Gastroesophageal sphincter (tissue), 4 donors: ENCODE data around the gene PHKG2. TPM values are rescaled to one million over a fixed set of nuclear protein-coding genes. Genes with fewer than 3 reads are reported as not detected.

Experiments used
- ATAC-seq: fragments of 150-250 bp; one replicate; pipeline ENCODE4 v1.9.1; 2016; ENCODE audit warnings: mild to moderate bottlenecking, moderate library complexity
- H3K27ac ChIP-seq, 4 donors: fragments of 200-600 bp; sonication (generic) in 3 of 4; 1 replicate in 3 of 4; 2 replicates in 1 of 4; pipeline ENCODE4 v1.5.1; 2016 to 2019
- H3K27me3 ChIP-seq: fragments of 200-600 bp; sonication (generic); one replicate; pipeline ENCODE4 v1.5.1; 2019
- H3K36me3 ChIP-seq, 2 donors: fragments of 200-600 bp; sonication (generic); one replicate each; pipeline ENCODE4 v1.5.1; 2019; ENCODE audit warnings: control low read depth in 1 of 2
- H3K4me1 ChIP-seq, 3 donors: fragments of 200-600 bp; sonication (generic); 1 replicate in 2 of 3; 2 replicates in 1 of 3; pipeline ENCODE4 v1.5.1; 2016 to 2019; ENCODE audit warnings: control low read depth in 2 of 3
- H3K4me3 ChIP-seq, 2 donors: fragments of 200-600 bp; sonication (generic); one replicate each; pipeline ENCODE4 v1.5.1; 2019; ENCODE audit warnings: mild to moderate bottlenecking in 1 of 2, moderate library complexity in 1 of 2
- H3K9me3 ChIP-seq, 3 donors: fragments of 200-600 bp; sonication (generic); one replicate each; pipeline ENCODE4 v1.5.1; 2017 to 2019; ENCODE audit warnings: control low read depth in 2 of 3
- EP300 ChIP-seq: sonication (generic); formaldehyde crosslinking; IDR thresholded peaks from one replicate; pipeline ENCODE4 v1.6.1; 2017; ENCODE audit warnings: antibody characterized with exemption, mild to moderate bottlenecking
- POLR2A ChIP-seq, 2 donors: fragments of 450-650 bp; IDR thresholded peaks; one replicate each; pipeline ENCODE4 v1.6.1; 2017; ENCODE audit warnings: antibody characterized with exemption in 2 of 2, mild to moderate bottlenecking in 2 of 2, moderate library complexity in 1 of 2
- POLR2AphosphoS5 ChIP-seq: sonication (generic); formaldehyde crosslinking; IDR thresholded peaks from one replicate; pipeline ENCODE4 v1.6.1; 2017; ENCODE audit warnings: antibody characterized with exemption
- WGBS, 2 donors: methylation state at CpG; one replicate each; pipeline ENCODE4 v1.1.5; 2018; ENCODE audit warnings: low coverage in 1 of 2; 5-methylcytosine and 5-hydroxymethylcytosine counted together
- total RNA-seq, 4 donors: library from RNA; depleted of rRNA; stranded (reverse); fragments of >200 nt; gene quantifications; one replicate each; pipeline ENCODE4 v1.1.0, GENCODE V29; 2016
- TF ChIP-seq, protein P1 (sequence below), 4 experiments: fragments of 200-600 bp in 2 of 4; fragments of 450-650 bp in 2 of 4; sonication (generic) in 1 of 4; IDR thresholded peaks; one replicate each; pipeline ENCODE4 v1.5.1; 2017 to 2019; ENCODE audit warnings: antibody characterized with exemption in 4 of 4, mild to moderate bottlenecking in 2 of 4, moderate library complexity in 2 of 4

PHKG2 gene
- total RNA-seq, 4 donors from 2014 or later = 19.4 to 29.0 (median 23.4) TPM

DNA sequence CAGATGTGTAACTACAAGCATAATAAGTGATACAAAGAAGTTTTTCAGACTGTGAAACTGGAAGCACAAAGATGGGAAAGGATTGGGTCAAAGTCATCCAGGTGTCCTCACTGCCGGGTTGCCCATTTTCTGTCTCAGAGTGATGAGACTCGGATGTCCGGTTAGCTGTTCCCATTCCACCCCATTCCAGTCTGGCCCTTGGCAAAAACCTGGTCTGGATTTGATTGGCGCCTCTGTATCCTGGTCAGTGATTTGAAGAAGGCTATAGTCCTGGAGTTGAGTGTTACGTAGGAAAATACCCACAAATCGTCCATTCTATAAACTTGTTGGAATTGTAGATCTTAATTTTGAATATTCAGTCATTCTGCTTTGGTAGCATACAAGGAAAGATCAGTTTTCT, 19.9 kb upstream of the PHKG2 start:
- Histone ChIP-seq H3K4me3 (no peak overlapping the region), H3K27ac (no peak overlapping the region), H3K4me1 (no peaks in the 10 kb centered on the region), H3K9me3 (no peaks in the 10 kb centered on the region), H3K27me3 (no peaks in the 10 kb centered on the region), H3K36me3 (peaks cover 0 to 95% of the 10 kb centered on the region in 2 donors)
- ATAC-seq = no peak
- WGBS, 2 donors = 68 to 92% methylated on average over 4 to 6 of the region's 6 CpGs
- TF ChIP-seq POLR2AphosphoS5 (no peak), EP300 (no peak), POLR2A (IDR thresholded peaks at IDR 0.05) (no peak)
- TF ChIP-seq, protein P1, sequence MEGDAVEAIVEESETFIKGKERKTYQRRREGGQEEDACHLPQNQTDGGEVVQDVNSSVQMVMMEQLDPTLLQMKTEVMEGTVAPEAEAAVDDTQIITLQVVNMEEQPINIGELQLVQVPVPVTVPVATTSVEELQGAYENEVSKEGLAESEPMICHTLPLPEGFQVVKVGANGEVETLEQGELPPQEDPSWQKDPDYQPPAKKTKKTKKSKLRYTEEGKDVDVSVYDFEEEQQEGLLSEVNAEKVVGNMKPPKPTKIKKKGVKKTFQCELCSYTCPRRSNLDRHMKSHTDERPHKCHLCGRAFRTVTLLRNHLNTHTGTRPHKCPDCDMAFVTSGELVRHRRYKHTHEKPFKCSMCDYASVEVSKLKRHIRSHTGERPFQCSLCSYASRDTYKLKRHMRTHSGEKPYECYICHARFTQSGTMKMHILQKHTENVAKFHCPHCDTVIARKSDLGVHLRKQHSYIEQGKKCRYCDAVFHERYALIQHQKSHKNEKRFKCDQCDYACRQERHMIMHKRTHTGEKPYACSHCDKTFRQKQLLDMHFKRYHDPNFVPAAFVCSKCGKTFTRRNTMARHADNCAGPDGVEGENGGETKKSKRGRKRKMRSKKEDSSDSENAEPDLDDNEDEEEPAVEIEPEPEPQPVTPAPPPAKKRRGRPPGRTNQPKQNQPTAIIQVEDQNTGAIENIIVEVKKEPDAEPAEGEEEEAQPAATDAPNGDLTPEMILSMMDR (IDR thresholded peaks at IDR 0.05) = no peak

GRCh38 chr16:30728899-30729672, 19.1 kb upstream of the PHKG2 start:
- H3K4me3 ChIP-seq = no peak overlapping the region
- no peaks in the 10 kb centered on the region for H3K27me3 ChIP-seq
- H3K4me1 ChIP-seq = no peaks in the 10 kb centered on the region
- peak overlapping the region in 1 of 4 donors; percentile 18 for H3K27ac ChIP-seq
- no peaks in the 10 kb centered on the region for H3K9me3 ChIP-seq
- ATAC-seq = no peak
- TF ChIP-seq POLR2AphosphoS5 (no peak), POLR2A (IDR thresholded peaks at IDR 0.05) (no peak), EP300 (no peak)
- TF ChIP-seq, protein P1 (IDR thresholded peaks at IDR 0.05) = no peak
- peaks cover 0 to 95% of the 10 kb centered on the region in 2 donors for H3K36me3 ChIP-seq
- 70 to 80% methylated on average over 12 to 13 of the region's 17 CpGs for WGBS, 2 donors

DNA sequence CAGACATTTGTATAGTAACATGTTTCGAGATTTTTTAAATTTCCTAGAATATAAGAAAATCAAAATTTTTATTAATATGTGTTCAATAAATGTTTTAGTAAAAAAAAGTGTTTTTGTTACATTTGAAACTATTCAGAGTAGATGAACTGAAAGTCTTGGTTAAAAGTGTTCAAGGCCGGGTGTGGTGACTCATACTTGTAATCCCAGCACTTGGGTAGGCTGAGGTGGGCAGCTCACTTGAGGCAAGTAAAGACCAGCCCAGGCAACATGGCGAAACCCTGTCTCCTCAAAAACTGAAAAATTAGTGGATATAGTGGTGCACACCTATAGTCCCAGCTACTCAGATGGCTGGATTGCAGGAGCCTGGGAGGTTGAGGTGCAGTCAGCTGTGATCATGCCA, 16.8 kb upstream of the PHKG2 start:
- 76 to 98% methylated on average over 3 of the region's 3 CpGs for WGBS, 2 donors
- H3K27ac ChIP-seq = no peak overlapping the region
- no peaks in the 10 kb centered on the region for H3K4me1 ChIP-seq
- H3K9me3 ChIP-seq = no peaks in the 10 kb centered on the region
- TF ChIP-seq POLR2AphosphoS5 = no peak
- no peak for TF ChIP-seq EP300
- TF ChIP-seq, protein P1 (IDR thresholded peaks at IDR 0.05) = no peak
- no peak for TF ChIP-seq POLR2A (IDR thresholded peaks at IDR 0.05)
- peaks cover 0 to 96% of the 10 kb centered on the region in 2 donors for H3K36me3 ChIP-seq
- no peaks in the 10 kb centered on the region for H3K27me3 ChIP-seq
- no peak for ATAC-seq
- no peak overlapping the region for H3K4me3 ChIP-seq

GRCh38 chr16:30736995-30737793, 11.0 kb upstream of the PHKG2 start:
- no peaks in the 10 kb centered on the region for H3K27me3 ChIP-seq
- H3K4me1 ChIP-seq = peaks cover 8 to 31% (median 8%) of the 10 kb centered on the region in 3 donors
- peaks cover 0 to 86% of the 10 kb centered on the region in 2 donors for H3K36me3 ChIP-seq
- H3K4me3 ChIP-seq = no peak overlapping the region
- 86 to 88% methylated on average over 6 to 7 of the region's 17 CpGs for WGBS, 2 donors
- no peaks in the 10 kb centered on the region for H3K9me3 ChIP-seq
- no peak for ATAC-seq
- no peak for TF ChIP-seq POLR2A (IDR thresholded peaks at IDR 0.05)
- no peak for TF ChIP-seq EP300
- TF ChIP-seq POLR2AphosphoS5 = no peak
- TF ChIP-seq, protein P1 (IDR thresholded peaks at IDR 0.05) = no peak
- H3K27ac ChIP-seq = no peak overlapping the region
